HEK293 (cell line): ENCODE measurements around the gene UBAC2.
"Not testable (repeated sequence)": the region's sequence is repeated elsewhere in the genome, so short reads cannot be mapped to it uniquely, and the experiment has no call there.

ENCODE experiments used
- CTCF ChIP-seq: fragments of 450-650 bp; formaldehyde crosslinking; IDR thresholded peaks from 2 replicates; pipeline ENCODE4 v1.5.1; 2016; ENCODE audit warnings: missing biosample characterization, missing genetic modification characterization
- REST ChIP-seq: fragments of 450-650 bp; formaldehyde crosslinking; IDR thresholded peaks from 2 replicates; pipeline ENCODE4 v1.5.1; 2016; ENCODE audit warnings: missing biosample characterization, missing genetic modification characterization
- ZNF792 ChIP-seq: fragments of 450-650 bp; formaldehyde crosslinking; IDR thresholded peaks from 2 replicates; pipeline ENCODE4 v1.5.1; 2016; ENCODE audit warnings: missing biosample characterization, missing genetic modification characterization

DNA sequence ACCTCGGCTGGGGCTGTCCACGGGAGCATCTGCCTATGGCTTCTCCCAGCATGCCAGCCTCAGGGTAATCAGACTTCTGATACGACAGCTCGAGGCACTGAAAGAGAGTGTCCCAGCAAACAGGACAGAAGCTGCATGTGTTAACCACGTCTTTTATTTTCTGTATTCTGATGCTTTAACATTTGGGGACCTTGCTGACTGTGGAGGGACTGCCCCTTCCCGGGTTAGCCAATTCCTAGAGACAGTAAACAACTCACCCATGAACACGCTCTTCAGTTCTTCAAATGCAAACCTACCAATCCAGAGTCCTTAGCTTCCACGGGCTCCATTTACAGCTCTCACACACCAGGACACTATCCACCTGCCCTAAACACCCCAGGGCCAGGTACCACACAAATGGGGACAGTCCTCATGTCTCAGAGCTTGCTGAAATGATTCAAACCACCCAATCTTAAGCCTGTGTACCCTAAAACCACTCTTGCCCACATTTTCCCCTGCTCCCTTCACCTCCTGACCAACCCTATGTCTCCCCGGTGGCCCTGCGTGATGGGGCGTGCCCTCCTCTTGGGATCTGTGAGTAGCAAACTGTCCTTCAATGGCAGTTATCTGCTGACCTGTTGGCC lies 208.9 kb downstream of the UBAC2 start:
- TF ChIP-seq CTCF, ZNF792, REST (tag by site-specific recombination): not testable (repeated sequence)
